A673 (cell line): Measurements from ENCODE around the gene NUP93.

Source experiments
- EZH2 ChIP-seq: fragments of 200-600 bp; sonication (generic); IDR thresholded peaks from 2 replicates; pipeline ENCODE4 v1.6.1; 2017; ENCODE audit warnings: borderline replicate concordance, low read depth, mild to moderate bottlenecking, mixed read lengths, antibody characterized with exemption, low read length; ENCODE audit not compliant: poor library complexity, severe bottlenecking
- TF ChIP-seq, protein P1 (sequence below): fragments of 300-800, 200-600 bp; sonication (generic); conservative IDR thresholded peaks from 2 replicates; pipeline ENCODE4 v1.5.1; 2017; ENCODE audit warnings: low read depth, mild to moderate bottlenecking, antibody characterized with exemption, low read length, moderate library complexity, mixed read lengths

DNA sequence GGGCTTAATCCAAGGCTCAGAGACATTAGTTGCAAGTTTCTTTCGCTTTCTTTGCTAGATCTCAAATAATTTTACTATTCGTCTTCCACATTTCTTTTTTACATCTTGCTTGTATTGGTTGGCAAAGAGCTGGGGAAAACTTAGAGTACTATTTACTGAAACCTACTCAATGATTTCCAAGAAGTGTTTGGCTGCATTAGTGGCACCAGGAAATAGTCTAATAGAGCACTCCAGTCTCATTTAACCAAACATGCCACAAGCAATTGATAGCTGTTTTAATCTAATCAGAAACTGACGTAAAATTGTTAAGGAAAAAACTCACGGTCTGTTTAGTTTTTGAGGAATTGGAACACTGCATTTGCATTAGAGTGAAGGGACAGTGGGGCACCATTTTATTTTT is 29.0 kb downstream of the NUP93 start:
- TF ChIP-seq EZH2, result no peak
- TF ChIP-seq, protein P1, sequence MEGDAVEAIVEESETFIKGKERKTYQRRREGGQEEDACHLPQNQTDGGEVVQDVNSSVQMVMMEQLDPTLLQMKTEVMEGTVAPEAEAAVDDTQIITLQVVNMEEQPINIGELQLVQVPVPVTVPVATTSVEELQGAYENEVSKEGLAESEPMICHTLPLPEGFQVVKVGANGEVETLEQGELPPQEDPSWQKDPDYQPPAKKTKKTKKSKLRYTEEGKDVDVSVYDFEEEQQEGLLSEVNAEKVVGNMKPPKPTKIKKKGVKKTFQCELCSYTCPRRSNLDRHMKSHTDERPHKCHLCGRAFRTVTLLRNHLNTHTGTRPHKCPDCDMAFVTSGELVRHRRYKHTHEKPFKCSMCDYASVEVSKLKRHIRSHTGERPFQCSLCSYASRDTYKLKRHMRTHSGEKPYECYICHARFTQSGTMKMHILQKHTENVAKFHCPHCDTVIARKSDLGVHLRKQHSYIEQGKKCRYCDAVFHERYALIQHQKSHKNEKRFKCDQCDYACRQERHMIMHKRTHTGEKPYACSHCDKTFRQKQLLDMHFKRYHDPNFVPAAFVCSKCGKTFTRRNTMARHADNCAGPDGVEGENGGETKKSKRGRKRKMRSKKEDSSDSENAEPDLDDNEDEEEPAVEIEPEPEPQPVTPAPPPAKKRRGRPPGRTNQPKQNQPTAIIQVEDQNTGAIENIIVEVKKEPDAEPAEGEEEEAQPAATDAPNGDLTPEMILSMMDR, result no peak
